Cardiac muscle cell (in vitro differentiated cells and primary cell): ENCODE data around the gene ATP11C. TPM values are rescaled to one million over a fixed set of nuclear protein-coding genes. Genes with fewer than 3 reads are reported as not detected.

Experiments used
- DNase-seq, 2 donors: peaks; one replicate each; pipeline versions ENCODE4 v3.0.0 to v3.0.0-alpha.2; 2010 to 2017; ENCODE audit warnings: low read depth in 1 of 2, low spot score in 1 of 2
- H3K27ac ChIP-seq: fragments of 200-600 bp; sonication (generic); 2 replicates; pipeline ENCODE4 v1.5.1; 2016
- H3K27me3 ChIP-seq: fragments of 200-600 bp; sonication (generic); 2 replicates; pipeline ENCODE4 v1.6.0; 2016; ENCODE audit warnings: control low read depth
- H3K36me3 ChIP-seq: fragments of 200-600 bp; sonication (generic); 2 replicates; pipeline ENCODE4 v1.5.1; 2016; ENCODE audit warnings: control low read depth
- H3K4me1 ChIP-seq: fragments of 200-600 bp; sonication (generic); 2 replicates; pipeline ENCODE4 v1.8.1; 2017; ENCODE audit warnings: low read depth, mild to moderate bottlenecking, mixed run types
- H3K4me3 ChIP-seq: fragments of 200-600 bp; sonication (generic); 2 replicates; pipeline ENCODE4 v1.5.1; 2016; ENCODE audit warnings: mild to moderate bottlenecking
- H3K9me3 ChIP-seq: fragments of 200-600 bp; sonication (generic); 2 replicates; pipeline ENCODE4 v1.5.1; 2017; ENCODE audit warnings: low read depth, mild to moderate bottlenecking, control low read depth
- CTCF ChIP-seq: IDR thresholded peaks from 2 replicates; pipeline ENCODE4 v1.5.1; 2012; ENCODE audit warnings: low read depth, mild to moderate bottlenecking, low read length
- polyA plus RNA-seq: library from polyadenylated mRNA; unstranded; fragments of >200 nt; fragmentation: Nextera tagmentation; extraction: Ambion mirVana; gene quantifications from 2 replicates; pipeline ENCODE4 v1.2.1, GENCODE V29; 2016
- total RNA-seq: library from RNA; depleted of rRNA; stranded (reverse); fragments of >200 nt; gene quantifications from 2 replicates; pipeline ENCODE4 v1.2.3, GENCODE V29; 2016

ATP11C gene
- total RNA-seq, result 10.6 and 17.1 TPM in 2 replicates
- polyA plus RNA-seq, result 7.4 and 11.4 TPM in 2 replicates

- peak; percentile 81 to 92 for DNase-seq
- Histone ChIP-seq H3K4me3 (peak within 1 kb of the TSS; percentile 51), H3K27me3 (no peaks in the 10 kb centered on the region), H3K9me3 (no peaks in the 10 kb centered on the region), H3K27ac (peak within 1 kb of the TSS; percentile 86), H3K36me3 (no peaks in the 10 kb centered on the region), H3K4me1 (no peaks in the 10 kb centered on the region)
- TF ChIP-seq CTCF, result no peak
These were observed at the start of gene ATP11C for GRCh38 chrX:139932901-139933796. TSS of gene ATP11C (minus strand) at chrX:139933053. CDS start at chrX:139932042, 1,011 bp downstream.

GRCh38 chrX:139974471-139974870 lies 41.6 kb upstream of the ATP11C start:
- Histone ChIP-seq H3K27me3 (no peaks in the 10 kb centered on the region), H3K4me1 (no peaks in the 10 kb centered on the region), H3K36me3 (no peaks in the 10 kb centered on the region), H3K9me3 (no peaks in the 10 kb centered on the region), H3K4me3 (no peak overlapping the region), H3K27ac (no peak overlapping the region)
- no peak for DNase-seq
- TF ChIP-seq CTCF, result no peak

GRCh38 chrX:139972629-139973624 lies 40.1 kb upstream of the ATP11C start:
- H3K9me3 ChIP-seq, result no peaks in the 10 kb centered on the region
- no peaks in the 10 kb centered on the region for H3K27me3 ChIP-seq
- no peak for TF ChIP-seq CTCF
- no peak overlapping the region for H3K4me3 ChIP-seq
- H3K27ac ChIP-seq, result no peak overlapping the region
- H3K4me1 ChIP-seq, result no peaks in the 10 kb centered on the region
- H3K36me3 ChIP-seq, result no peaks in the 10 kb centered on the region
- no peak for DNase-seq

GRCh38 chrX:139972113-139972512 lies 39.3 kb upstream of the ATP11C start:
- TF ChIP-seq CTCF, result no peak
- H3K9me3 ChIP-seq, result no peaks in the 10 kb centered on the region
- no peaks in the 10 kb centered on the region for H3K27me3 ChIP-seq
- H3K36me3 ChIP-seq, result no peaks in the 10 kb centered on the region
- DNase-seq, result no peak
- no peak overlapping the region for H3K4me3 ChIP-seq
- H3K27ac ChIP-seq, result no peak overlapping the region
- H3K4me1 ChIP-seq, result no peaks in the 10 kb centered on the region

- H3K27ac ChIP-seq, result no peak overlapping the region
- TF ChIP-seq CTCF, result no peak
- H3K27me3 ChIP-seq, result no peaks in the 10 kb centered on the region
- no peaks in the 10 kb centered on the region for H3K4me1 ChIP-seq
- H3K4me3 ChIP-seq, result no peak overlapping the region
- no peak for DNase-seq
- no peaks in the 10 kb centered on the region for H3K36me3 ChIP-seq
- no peaks in the 10 kb centered on the region for H3K9me3 ChIP-seq
These were observed 38.5 kb upstream of the ATP11C start for GRCh38 chrX:139971394-139971749.
